ENCODE measurements around the gene DISP2. TPM values are rescaled to one million over a fixed set of nuclear protein-coding genes. Genes with fewer than 3 reads are reported as not detected.

The DISP2 gene
- total RNA-seq, 4 donors from 2014 or later: under 0.01 to 1.1 (median 0.12) TPM

DNA sequence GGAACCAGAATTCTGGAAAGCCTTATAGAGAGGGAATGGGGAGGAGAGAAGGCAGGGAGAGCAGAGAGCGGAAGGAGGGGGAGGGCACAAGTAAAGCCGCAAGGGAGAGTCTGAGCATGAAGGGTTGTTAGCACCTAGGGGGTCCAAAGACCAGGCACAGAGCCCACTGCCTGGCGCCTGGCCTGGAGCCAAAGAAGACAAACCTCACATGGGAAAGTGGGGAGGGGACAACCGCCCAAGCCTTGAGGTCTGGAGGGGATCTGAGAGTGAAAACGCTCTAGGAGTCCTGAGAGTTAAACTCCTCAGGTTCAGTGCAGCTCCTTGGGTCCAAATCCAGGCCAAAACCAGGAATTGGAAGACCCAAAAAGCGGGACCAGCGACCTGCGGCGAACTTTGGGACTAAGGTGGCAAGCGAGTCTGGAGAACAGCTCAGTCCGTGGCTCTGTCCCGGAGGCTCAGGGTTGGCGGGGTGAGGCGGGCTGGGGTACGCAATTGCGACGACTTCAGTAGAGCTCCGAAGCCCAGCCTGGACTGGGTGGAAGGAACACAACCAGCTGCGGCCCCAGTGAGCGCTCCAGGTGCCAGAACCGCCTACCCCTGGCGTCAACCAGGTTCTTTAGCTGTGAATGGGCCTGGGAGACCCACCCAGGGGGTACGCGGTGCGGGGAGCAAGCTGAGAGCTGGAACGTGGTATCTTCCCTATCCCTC is 35.3 kb upstream of the DISP2 start:
- ATAC-seq (ENCODE audit: low FRiP score) (no peak), DNase-seq (ENCODE audit: low spot score) (no peak)
- no peak for TF ChIP-seq CTCF (IDR thresholded peaks at IDR 0.05)

GRCh38 chr15:40323239-40323952 is 34.6 kb upstream of the DISP2 start, which contains the start of gene INAFM2:
Gene INAFM2, plus strand, starts transcription at chr15:40323692. Its CDS starts 364 bp downstream, at chr15:40324056.
- peak in 1 of 3 donors; percentile 31 for TF ChIP-seq CTCF (IDR thresholded peaks at IDR 0.05)
- ATAC-seq (ENCODE audit: low FRiP score): peak; percentile 95
- peak; percentile 58 for DNase-seq (ENCODE audit: low spot score)

GRCh38 chr15:40323953-40324937 is 33.8 kb upstream of the DISP2 start:
- DNase-seq (ENCODE audit: low spot score) (no peak), ATAC-seq (ENCODE audit: low FRiP score) (peak; percentile 6)
- TF ChIP-seq CTCF (IDR thresholded peaks at IDR 0.05): no peak

DNA sequence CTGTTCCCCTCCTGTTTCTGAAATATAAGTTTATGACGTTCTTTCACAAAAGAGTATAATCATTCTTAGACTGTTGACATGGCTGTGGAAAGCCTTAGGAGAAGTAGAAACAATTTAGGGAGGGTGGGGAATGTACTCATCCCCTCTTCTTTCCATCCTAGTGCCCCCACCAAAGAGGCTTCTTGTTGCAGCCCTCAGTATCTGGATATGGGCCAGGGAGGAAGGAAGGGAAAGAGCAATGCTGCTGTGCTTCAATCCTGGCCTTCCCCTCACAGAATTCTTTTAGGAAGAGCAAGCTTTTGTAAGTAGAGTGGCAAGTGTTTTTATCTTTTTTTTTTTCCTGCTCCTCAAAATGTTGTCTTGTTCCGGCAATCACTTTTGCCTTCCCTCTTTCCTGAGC is 32.8 kb upstream of the DISP2 start:
- TF ChIP-seq CTCF (IDR thresholded peaks at IDR 0.05): no peak
- DNase-seq (ENCODE audit: low spot score) (no peak), ATAC-seq (ENCODE audit: low FRiP score) (no peak)

DNA sequence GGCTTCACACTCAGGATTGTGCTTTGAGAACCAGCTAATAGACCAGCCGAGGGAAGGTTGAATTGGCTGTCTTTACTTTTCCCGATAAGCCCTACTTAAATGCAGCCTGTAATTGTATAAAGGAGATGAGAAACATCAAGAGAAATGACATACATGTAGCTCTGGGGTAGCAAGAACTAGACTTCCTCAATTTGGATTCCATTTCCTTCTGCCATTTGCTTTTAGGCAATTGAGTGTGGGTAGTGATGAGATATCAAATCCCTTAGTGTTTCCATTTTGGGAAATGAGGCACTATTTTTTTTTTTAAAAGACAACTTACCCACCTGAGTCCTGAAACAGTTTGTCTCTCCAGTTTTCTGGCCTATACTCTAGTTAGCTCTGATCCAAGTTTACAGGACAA is 32.3 kb upstream of the DISP2 start:
- no peak for ATAC-seq (ENCODE audit: low FRiP score)

More for the DNA sequence above, 32.3 kb upstream of the DISP2 start:
- TF ChIP-seq CTCF (IDR thresholded peaks at IDR 0.05): no peak
- no peak for DNase-seq (ENCODE audit: low spot score)

Data from omental fat pad (tissue), 4 donors.